GM08714 (cell line): ENCODE results near the gene FOXE1.

Source experiments
- H3K4me3 ChIP-seq: fragments of 200-500 bp; sonication (Bioruptor generic); 2 replicates; pipeline ENCODE4 v1.5.1; 2014; ENCODE audit warnings: mild to moderate bottlenecking, low read length, inconsistent platforms
- ZNF274 ChIP-seq: IDR thresholded peaks from 2 replicates; pipeline ENCODE4 v1.6.1; 2012; ENCODE audit warnings: mild to moderate bottlenecking, low read depth, low read length

Gene FOXE1

GRCh38 chr9:97854696-97855485, 1.9 kb downstream of the FOXE1 start:
- no peak for TF ChIP-seq ZNF274
- H3K4me3 ChIP-seq = no peak overlapping the region

- H3K4me3 ChIP-seq = no peak overlapping the region
- no peak for TF ChIP-seq ZNF274
These were observed 2.5 kb downstream of the FOXE1 start for GRCh38 chr9:97855486-97855875.

- H3K4me3 ChIP-seq = no peak overlapping the region
These were observed 2.9 kb downstream of the FOXE1 start for GRCh38 chr9:97855899-97856298.

GRCh38 chr9:97856857-97857605, 4.0 kb downstream of the FOXE1 start:
- H3K4me3 ChIP-seq = no peak overlapping the region
- TF ChIP-seq ZNF274 = no peak

More at GRCh38 chr9:97855899-97856298, 2.9 kb downstream of the FOXE1 start:
- TF ChIP-seq ZNF274 = no peak

GRCh38 chr9:97857606-97858392, 4.8 kb downstream of the FOXE1 start:
- no peak for TF ChIP-seq ZNF274
- no peak overlapping the region for H3K4me3 ChIP-seq

- no peak overlapping the region for H3K4me3 ChIP-seq
- TF ChIP-seq ZNF274 = no peak
These were observed 5.3 kb downstream of the FOXE1 start for GRCh38 chr9:97858393-97858713.

- H3K4me3 ChIP-seq = no peak overlapping the region
- TF ChIP-seq ZNF274 = no peak
These were observed 5.8 kb downstream of the FOXE1 start for GRCh38 chr9:97858826-97859225.

- TF ChIP-seq ZNF274 = no peak
These were observed 6.3 kb downstream of the FOXE1 start for GRCh38 chr9:97859346-97859745.

GRCh38 chr9:97860451-97861147, 7.6 kb downstream of the FOXE1 start:
- no peak overlapping the region for H3K4me3 ChIP-seq
- TF ChIP-seq ZNF274 = no peak

More at GRCh38 chr9:97859346-97859745, 6.3 kb downstream of the FOXE1 start:
- H3K4me3 ChIP-seq = no peak overlapping the region

- no peak overlapping the region for H3K4me3 ChIP-seq
These were observed 8.1 kb downstream of the FOXE1 start for GRCh38 chr9:97861148-97861475.

GRCh38 chr9:97863314-97863713, 10.3 kb downstream of the FOXE1 start:
- no peak overlapping the region for H3K4me3 ChIP-seq
- TF ChIP-seq ZNF274 = no peak

More at GRCh38 chr9:97861148-97861475, 8.1 kb downstream of the FOXE1 start:
- no peak for TF ChIP-seq ZNF274

- TF ChIP-seq ZNF274 = no peak
- H3K4me3 ChIP-seq = no peak overlapping the region
These were observed 11.4 kb downstream of the FOXE1 start for GRCh38 chr9:97864396-97864795.

GRCh38 chr9:97866300-97866699, 13.3 kb downstream of the FOXE1 start:
- TF ChIP-seq ZNF274 = no peak
- no peak overlapping the region for H3K4me3 ChIP-seq

GRCh38 chr9:97866848-97867247, 13.8 kb downstream of the FOXE1 start:
- no peak overlapping the region for H3K4me3 ChIP-seq
- TF ChIP-seq ZNF274 = no peak
